Measurements from ENCODE around the gene MMP14. TPM values are rescaled to one million over a fixed set of nuclear protein-coding genes. Genes with fewer than 3 reads are reported as not detected.

Gene MMP14
- total and polyA plus RNA-seq, 2 of the 13 experiments (the other 11 are each of a cell fraction or from before 2014, with no cell fraction given) = 5.2 to 9.8 TPM

- Histone ChIP-seq H4K20me1 (ENCODE audit: insufficient read depth, low read length) (no peaks in the 10 kb centered on the region), H3K79me2 (ENCODE audit: insufficient read depth, low read length) (no peaks in the 10 kb centered on the region), H3K4me3 (replicated peaks in 1 of 3; ENCODE audit: insufficient read depth in 1 of 3, low read depth in 2 of 3, low read length in 3 of 3) (no peak overlapping the region), H3K4me2 (ENCODE audit: low read depth, low read length) (no peak overlapping the region), H3K27me3 (ENCODE audit: control insufficient read depth in 1 of 2, insufficient read depth in 2 of 2, low read length in 2 of 2) (no peaks in the 10 kb centered on the region), H3K27ac (ENCODE audit: extremely low read length, insufficient read depth, low read length) (no peak overlapping the region), H3K9me3 (ENCODE audit: low read length) (no peaks in the 10 kb centered on the region), H3K9ac (ENCODE audit: insufficient read depth, low read depth, low read length) (no peak overlapping the region), H3K4me1 (ENCODE audit: insufficient read depth, low read length) (peaks cover 34% of the 10 kb centered on the region), H2AFZ (ENCODE audit: low read length) (no peak overlapping the region), H3K36me3 (replicated peaks in 1 of 2; ENCODE audit: control insufficient read depth in 1 of 2, insufficient read depth in 2 of 2, low read length in 2 of 2) (no peaks in the 10 kb centered on the region)
- in situ Hi-C loops (cut with HindIII; ENCODE audit: extremely low pct_ligation_motif_present, low pct_unique_long_range_greater_than_20kb) (no loop called here), intact Hi-C loops (cut with micrococcal nuclease; ENCODE audit: unreplicated experiment) (no loop called here)
- POLR2A ChIA-PET = interaction anchor here (1.1 to 2.6 kb wide), 8 partner anchors 24 to 208 kb away, joined by 3 to 26 read pairs (median 5); partner anchors contain the start of genes AJUBA, DAD1, MRPL52 and OXA1L
- CTCF ChIA-PET (ENCODE audit: low intra/inter-chr PET ratio, low total read pairs) = interaction anchor here (1.1 kb wide), 1 partner anchor 240 kb away, joined by 3 read pairs; no protein-coding TSS in a partner anchor
- DNase-seq (ENCODE audit: low spot score) (no peak), ATAC-seq (peak; percentile 17), FAIRE-seq (no peak)
- no TSS peak for BruUV-seq (replicated peaks)
- 21% methylated on average over 5 of the region's 5 CpGs for WGBS (ENCODE audit: low lambda C conversion rate)
- TF ChIP-seq, protein P1, sequence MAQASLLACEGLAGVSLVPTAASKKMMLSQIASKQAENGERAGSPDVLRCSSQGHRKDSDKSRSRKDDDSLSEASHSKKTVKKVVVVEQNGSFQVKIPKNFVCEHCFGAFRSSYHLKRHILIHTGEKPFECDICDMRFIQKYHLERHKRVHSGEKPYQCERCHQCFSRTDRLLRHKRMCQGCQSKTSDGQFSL (CRISPR knock-in tag; IDR thresholded peaks at IDR 0.05) = 0 out of 2 replicates have a peak, but pooled peaks have one; percentile 10
- peak; percentile 12; the same call in 1 of the 2 replicates for TF ChIP-seq NFE2L2 (IDR thresholded peaks at IDR 0.05; ENCODE audit: low read length)
- TF ChIP-seq GABPA (IDR thresholded peaks at IDR 0.05; ENCODE audit: low read depth, low read length) = no peak
- 0 out of 2 replicates have a peak, but pooled peaks have one; percentile 8 for TF ChIP-seq GABPA (CRISPR knock-in tag; IDR thresholded peaks at IDR 0.05; ENCODE audit: low read depth)
- TF ChIP-seq NFKB2 (CRISPR knock-in tag; IDR thresholded peaks at IDR 0.05; ENCODE audit: borderline replicate concordance) = no peak
- no peak for TF ChIP-seq ZFP1 (CRISPR knock-in tag; IDR thresholded peaks at IDR 0.05)
- TF ChIP-seq ZNF281 (CRISPR knock-in tag; IDR thresholded peaks at IDR 0.05; ENCODE audit: borderline replicate concordance) = peak; percentile 74; the same call in 1 of the 2 replicates
- no peak for TF ChIP-seq POGZ (CRISPR knock-in tag; IDR thresholded peaks at IDR 0.05)
- 0 out of 2 replicates have a peak, but pooled peaks have one; percentile 7 for TF ChIP-seq GZF1 (CRISPR knock-in tag; IDR thresholded peaks at IDR 0.05)
These were observed 39.1 kb upstream of the MMP14 start for GRCh38 chr14:22797017-22797917.
